Loucy (cell line): ENCODE results near the gene IL10RB.

ENCODE experiments used
- H2AFZ ChIP-seq: fragments of 200-600 bp; sonication (generic); 2 replicates; pipeline ENCODE4 v1.6.0; 2016; ENCODE audit warnings: antibody characterized with exemption, mild to moderate bottlenecking, low read length, moderate library complexity
- H3F3A ChIP-seq: fragments of 200-600 bp; 2 replicates; pipeline ENCODE4 v1.6.0; 2016; ENCODE audit warnings: antibody characterized with exemption, low read depth, mild to moderate bottlenecking
- H3K27me3 ChIP-seq: fragments of 200-600 bp; sonication (generic); 2 replicates; pipeline ENCODE4 v1.6.1; 2014; ENCODE audit warnings: low read length, mild to moderate bottlenecking; ENCODE audit not compliant: insufficient read depth, poor library complexity, severe bottlenecking
- H3K36me3 ChIP-seq: fragments of 200-600 bp; sonication (generic); 2 replicates; pipeline ENCODE4 v1.6.1; 2016; ENCODE audit warnings: low read length; ENCODE audit not compliant: insufficient read depth
- H3K4me1 ChIP-seq: fragments of 200-600 bp; sonication (generic); 2 replicates; pipeline ENCODE4 v1.5.1; 2014; ENCODE audit warnings: low read length, mild to moderate bottlenecking; ENCODE audit not compliant: insufficient read depth, poor library complexity, severe bottlenecking
- H3K4me2 ChIP-seq: fragments of 200-600 bp; sonication (generic); 2 replicates; pipeline ENCODE4 v1.6.0; 2014; ENCODE audit warnings: antibody characterized with exemption, low read length, low read depth, mild to moderate bottlenecking; ENCODE audit not compliant: poor library complexity, severe bottlenecking
- H3K4me3 ChIP-seq: fragments of 200-600 bp; sonication (generic); 2 replicates; pipeline ENCODE4 v1.5.1; 2014; ENCODE audit warnings: low read length, mild to moderate bottlenecking, mixed read lengths; ENCODE audit not compliant: poor library complexity, severe bottlenecking
- H3K79me2 ChIP-seq: fragments of 200-600 bp; sonication (generic); 2 replicates; pipeline ENCODE4 v1.6.1; 2014; ENCODE audit warnings: low read length; ENCODE audit not compliant: insufficient read depth
- H3K9ac ChIP-seq: fragments of 200-600 bp; sonication (generic); 2 replicates; pipeline ENCODE4 v1.6.0; 2014; ENCODE audit warnings: mild to moderate bottlenecking, low read depth, low read length, moderate library complexity; ENCODE audit not compliant: poor library complexity, severe bottlenecking
- H3K9me2 ChIP-seq: fragments of 200-600 bp; sonication (generic); replicated peaks from 2 replicates; pipeline ENCODE4 v1.6.1; 2016; ENCODE audit warnings: low read depth, low read length, mixed read lengths
- H3K9me3 ChIP-seq: fragments of 200-600 bp; sonication (generic); 2 replicates; pipeline ENCODE4 v1.6.1; 2014; ENCODE audit warnings: mild to moderate bottlenecking, antibody characterized with exemption, low read length, low read depth; ENCODE audit not compliant: insufficient read depth
- H4K20me1 ChIP-seq: fragments of 200-600 bp; sonication (generic); 2 replicates; pipeline ENCODE4 v1.6.0; 2014; ENCODE audit warnings: antibody characterized with exemption, low read length, mild to moderate bottlenecking; ENCODE audit not compliant: insufficient read depth, poor library complexity, severe bottlenecking
- CTCF ChIP-seq: fragments of 200-600 bp; sonication (generic); conservative IDR thresholded peaks from 2 replicates; pipeline ENCODE4 v1.5.1; 2014; ENCODE audit warnings: mild to moderate bottlenecking, antibody characterized with exemption, low read length
- EZH2phosphoT487 ChIP-seq: fragments of 200-600 bp; IDR thresholded peaks from 2 replicates; pipeline ENCODE4 v1.6.1; 2018; ENCODE audit warnings: antibody characterized with exemption, mild to moderate bottlenecking, moderate library complexity, borderline replicate concordance

Gene IL10RB

DNA sequence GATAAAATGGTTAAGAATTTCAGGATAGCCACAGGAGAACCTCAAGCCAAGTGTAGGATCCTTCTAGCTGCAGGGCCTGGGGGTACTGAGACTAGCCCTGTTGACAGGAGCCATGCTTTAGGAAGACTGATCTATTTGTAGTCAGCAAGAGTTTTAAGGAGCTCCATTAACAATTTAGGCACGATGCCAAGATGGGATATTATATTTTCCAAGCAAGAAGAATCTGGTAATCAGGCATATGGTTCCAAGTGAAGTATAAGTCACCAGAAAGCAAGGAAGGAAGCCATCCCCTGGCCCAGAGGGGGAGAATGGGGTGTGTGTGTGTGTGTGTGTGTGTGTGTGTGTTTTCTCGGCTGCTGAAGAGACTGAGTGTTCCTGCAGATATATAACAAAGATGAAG, 29.4 kb upstream of the IL10RB start:
- Histone ChIP-seq H3F3A (no peaks in the 10 kb centered on the region), H3K9ac (peak overlapping the region; percentile 42), H3K36me3 (no peaks in the 10 kb centered on the region; the same call in none of the 2 replicates), H3K4me3 (peak overlapping the region; percentile 56), H3K4me1 (peaks cover 92% of the 10 kb centered on the region), H3K79me2 (peaks cover 99% of the 10 kb centered on the region), H3K9me2 (no peaks in the 10 kb centered on the region), H3K9me3 (no peaks in the 10 kb centered on the region), H3K4me2 (peak overlapping the region; percentile 55), H3K27me3 (no peaks in the 10 kb centered on the region), H4K20me1 (peaks cover 36% of the 10 kb centered on the region), H2AFZ (no peak overlapping the region)
- TF ChIP-seq CTCF (no peak), EZH2phosphoT487 (no peak)

- Histone ChIP-seq H3K4me2 (peak overlapping the region; percentile 55), H3K9me3 (no peaks in the 10 kb centered on the region), H3K27me3 (no peaks in the 10 kb centered on the region), H3F3A (peaks cover 3% of the 10 kb centered on the region; the same call in 1 of the 2 replicates), H3K4me1 (peaks cover 90% of the 10 kb centered on the region), H3K9me2 (no peaks in the 10 kb centered on the region), H3K9ac (peak overlapping the region; percentile 60), H4K20me1 (peaks cover 32% of the 10 kb centered on the region), H3K4me3 (peak overlapping the region; percentile 47), H3K36me3 (peaks cover 5% of the 10 kb centered on the region), H3K79me2 (peaks cover 99% of the 10 kb centered on the region), H2AFZ (no peak overlapping the region)
- no peak for TF ChIP-seq CTCF
- TF ChIP-seq EZH2phosphoT487, result no peak
Observed at GRCh38 chr21:33237486-33237885, 28.7 kb upstream of the IL10RB start.

DNA sequence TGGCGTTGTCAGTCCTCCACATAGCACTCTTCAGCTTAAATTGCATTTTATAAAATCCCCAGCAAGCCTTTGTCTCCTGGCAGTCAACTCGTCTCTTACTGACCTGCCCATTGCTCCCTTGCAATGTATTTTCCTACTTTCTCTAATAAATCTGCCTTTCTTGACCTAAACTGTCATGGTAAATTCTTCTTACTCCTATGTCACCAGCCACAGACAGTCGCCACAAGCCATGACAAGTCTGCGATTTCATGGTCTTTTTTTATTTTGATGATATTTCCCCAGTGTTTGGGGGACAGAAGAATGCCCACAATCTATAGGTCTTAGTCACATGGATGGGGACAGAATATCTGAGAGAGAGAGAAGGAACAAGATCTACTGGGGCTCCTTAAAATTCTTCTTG, 28.0 kb upstream of the IL10RB start:
- Histone ChIP-seq H3K4me2 (peak overlapping the region; percentile 55), H3K27me3 (no peaks in the 10 kb centered on the region), H3K79me2 (peaks cover 99% of the 10 kb centered on the region), H3K36me3 (peaks cover 8% of the 10 kb centered on the region), H3K9me3 (no peaks in the 10 kb centered on the region), H3K9ac (peak overlapping the region; percentile 60), H3K4me3 (peak overlapping the region; percentile 47), H3F3A (peaks cover 3% of the 10 kb centered on the region; the same call in 1 of the 2 replicates), H2AFZ (no peak overlapping the region), H3K4me1 (peaks cover 89% of the 10 kb centered on the region), H3K9me2 (no peaks in the 10 kb centered on the region), H4K20me1 (peaks cover 31% of the 10 kb centered on the region)
- no peak for TF ChIP-seq CTCF
- TF ChIP-seq EZH2phosphoT487, result no peak
